NCI-H146 treated with DMSO at 0.1 percent for 48 hours (cell line): ENCODE measurements around the gene CNGB1.
"Not testable (repeated sequence)": the region's sequence is repeated elsewhere in the genome, so short reads cannot be mapped to it uniquely, and the experiment has no call there.

Experiments
- DNase-seq: peaks from one replicate; lab custom pipeline; 2025; ENCODE audit not compliant: unreplicated experiment; lab: John Stamatoyannopoulos, UW

CNGB1 gene

GRCh38 chr16:57997528-57998265 is 26.8 kb upstream of the CNGB1 start:
- no peak for DNase-seq

GRCh38 chr16:57997176-57997527 is 26.2 kb upstream of the CNGB1 start:
- no peak for DNase-seq

GRCh38 chr16:57996406-57997175 is 25.7 kb upstream of the CNGB1 start:
- DNase-seq: no peak

GRCh38 chr16:57995721-57996405 is 24.9 kb upstream of the CNGB1 start:
- DNase-seq: no peak

GRCh38 chr16:57994778-57995177 is 23.9 kb upstream of the CNGB1 start:
- no peak for DNase-seq

GRCh38 chr16:57994361-57994760 is 23.4 kb upstream of the CNGB1 start:
- no peak for DNase-seq

GRCh38 chr16:57993897-57994296 is 23.0 kb upstream of the CNGB1 start:
- no peak for DNase-seq

GRCh38 chr16:57993438-57993837 is 22.5 kb upstream of the CNGB1 start:
- DNase-seq: no peak

GRCh38 chr16:57992084-57992483 is 21.2 kb upstream of the CNGB1 start:
- DNase-seq: no peak

- DNase-seq: no peak
These were observed 20.7 kb upstream of the CNGB1 start for GRCh38 chr16:57991551-57992059.

- no peak for DNase-seq
These were observed 18.0 kb upstream of the CNGB1 start for GRCh38 chr16:57988929-57989328.

- no peak for DNase-seq
These were observed 16.7 kb upstream of the CNGB1 start for GRCh38 chr16:57987441-57988177.

GRCh38 chr16:57986196-57986595 is 15.3 kb upstream of the CNGB1 start:
- no peak for DNase-seq

GRCh38 chr16:57985204-57986181 is 14.6 kb upstream of the CNGB1 start:
- no peak for DNase-seq

- DNase-seq: peak; percentile 22
These were observed 13.7 kb upstream of the CNGB1 start for GRCh38 chr16:57984443-57985203.

- DNase-seq: peak; percentile 1
These were observed 11.5 kb upstream of the CNGB1 start for GRCh38 chr16:57982385-57982784.

- DNase-seq: no peak
These were observed 10.7 kb upstream of the CNGB1 start for GRCh38 chr16:57981636-57982035.

GRCh38 chr16:57979006-57979585 is 8.2 kb upstream of the CNGB1 start:
- no peak for DNase-seq

- DNase-seq: not testable (repeated sequence)
These were observed 7.1 kb upstream of the CNGB1 start for GRCh38 chr16:57978070-57978465.
